Measurements from ENCODE around the gene TMEM273. TPM values are rescaled to one million over a fixed set of nuclear protein-coding genes. Genes with fewer than 3 reads are reported as not detected.
A peak's percentile ranks its signal among the peaks of the same experiment; 100 is the strongest.

Gene TMEM273
- total RNA-seq, 4 donors from 2014 or later, result 18.6 to 37.9 (median 28.8) TPM

DNA sequence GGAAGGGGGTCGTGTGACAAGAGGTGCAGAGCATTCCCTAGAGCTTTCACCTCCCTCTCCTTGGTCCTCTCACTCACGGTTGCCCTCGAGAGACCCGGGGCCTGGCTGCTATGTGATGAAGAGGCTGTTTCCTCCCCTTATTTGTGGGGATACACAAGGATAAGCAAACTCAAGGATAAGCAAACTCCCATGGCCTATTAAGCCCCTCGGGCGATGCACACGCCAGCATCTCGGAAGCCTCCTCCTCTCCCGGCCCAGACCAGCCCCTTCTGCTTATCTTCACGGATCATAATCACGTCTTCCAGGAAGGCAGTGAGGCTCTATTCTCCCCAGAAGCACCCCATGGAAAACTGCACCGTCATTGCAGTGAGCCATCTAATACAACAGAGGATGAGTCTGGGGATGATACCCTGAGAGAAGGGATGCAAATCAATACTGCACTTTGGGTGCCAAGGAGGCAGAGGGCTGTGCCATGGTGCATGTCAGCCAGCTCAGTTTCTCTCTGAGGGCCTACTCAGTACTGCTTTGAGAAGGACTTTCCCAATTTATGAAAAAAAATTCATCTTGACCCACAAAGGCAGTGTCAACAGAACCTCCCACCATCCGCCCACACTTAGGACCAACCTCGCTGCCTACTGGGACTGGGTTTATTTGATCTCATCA lies 22.2 kb downstream of the TMEM273 start:
- no peak overlapping the region for H3K27ac ChIP-seq
- DNase-seq (ENCODE audit: low spot score in 2 of 2), result no peak
- H3K27me3 ChIP-seq, result no peaks in the 10 kb centered on the region
- no peaks in the 10 kb centered on the region for H3K9me3 ChIP-seq
- H3K4me1 ChIP-seq, result no peaks in the 10 kb centered on the region
- WGBS, 2 donors, result 80 to 84% methylated on average over 14 of the region's 14 CpGs
- TF ChIP-seq POLR2A (IDR thresholded peaks at IDR 0.05) (no peak), EP300 (IDR thresholded peaks at IDR 0.05) (no peak)
- TF ChIP-seq, protein P1, sequence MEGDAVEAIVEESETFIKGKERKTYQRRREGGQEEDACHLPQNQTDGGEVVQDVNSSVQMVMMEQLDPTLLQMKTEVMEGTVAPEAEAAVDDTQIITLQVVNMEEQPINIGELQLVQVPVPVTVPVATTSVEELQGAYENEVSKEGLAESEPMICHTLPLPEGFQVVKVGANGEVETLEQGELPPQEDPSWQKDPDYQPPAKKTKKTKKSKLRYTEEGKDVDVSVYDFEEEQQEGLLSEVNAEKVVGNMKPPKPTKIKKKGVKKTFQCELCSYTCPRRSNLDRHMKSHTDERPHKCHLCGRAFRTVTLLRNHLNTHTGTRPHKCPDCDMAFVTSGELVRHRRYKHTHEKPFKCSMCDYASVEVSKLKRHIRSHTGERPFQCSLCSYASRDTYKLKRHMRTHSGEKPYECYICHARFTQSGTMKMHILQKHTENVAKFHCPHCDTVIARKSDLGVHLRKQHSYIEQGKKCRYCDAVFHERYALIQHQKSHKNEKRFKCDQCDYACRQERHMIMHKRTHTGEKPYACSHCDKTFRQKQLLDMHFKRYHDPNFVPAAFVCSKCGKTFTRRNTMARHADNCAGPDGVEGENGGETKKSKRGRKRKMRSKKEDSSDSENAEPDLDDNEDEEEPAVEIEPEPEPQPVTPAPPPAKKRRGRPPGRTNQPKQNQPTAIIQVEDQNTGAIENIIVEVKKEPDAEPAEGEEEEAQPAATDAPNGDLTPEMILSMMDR (IDR thresholded peaks at IDR 0.05), result no peak
- H3K4me3 ChIP-seq, result no peak overlapping the region
- H3K36me3 ChIP-seq, result no peaks in the 10 kb centered on the region

DNA sequence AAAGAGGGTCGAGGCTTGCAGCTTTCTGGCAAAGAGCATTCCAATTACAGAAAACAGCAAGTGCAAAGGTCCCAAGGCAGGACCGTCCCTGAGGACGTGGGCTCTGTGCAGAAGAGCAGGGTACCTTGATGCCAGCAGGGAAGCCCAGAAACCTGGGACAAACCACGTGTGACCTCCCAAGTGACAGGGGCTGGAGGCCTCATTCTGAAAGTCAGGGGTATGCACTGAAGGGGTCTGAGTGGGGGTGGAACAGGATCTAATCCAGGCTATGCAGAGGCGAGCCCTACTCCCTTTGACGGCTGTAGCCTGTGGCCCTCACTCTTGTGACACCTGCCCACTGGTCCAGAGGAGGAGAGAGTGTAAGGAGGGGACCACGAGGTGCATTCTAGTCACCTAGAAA lies 22.9 kb downstream of the TMEM273 start:
- no peaks in the 10 kb centered on the region for H3K36me3 ChIP-seq
- 82 to 90% methylated on average over 7 of the region's 7 CpGs for WGBS, 2 donors
- no peaks in the 10 kb centered on the region for H3K9me3 ChIP-seq
- no peak for TF ChIP-seq EP300 (IDR thresholded peaks at IDR 0.05)
- TF ChIP-seq, protein P1 (IDR thresholded peaks at IDR 0.05), result no peak
- no peak for TF ChIP-seq POLR2A (IDR thresholded peaks at IDR 0.05)
- H3K4me3 ChIP-seq, result no peak overlapping the region
- H3K27me3 ChIP-seq, result no peaks in the 10 kb centered on the region
- DNase-seq (ENCODE audit: low spot score in 2 of 2), result no peak
- no peaks in the 10 kb centered on the region for H3K4me1 ChIP-seq
- no peak overlapping the region for H3K27ac ChIP-seq

DNA sequence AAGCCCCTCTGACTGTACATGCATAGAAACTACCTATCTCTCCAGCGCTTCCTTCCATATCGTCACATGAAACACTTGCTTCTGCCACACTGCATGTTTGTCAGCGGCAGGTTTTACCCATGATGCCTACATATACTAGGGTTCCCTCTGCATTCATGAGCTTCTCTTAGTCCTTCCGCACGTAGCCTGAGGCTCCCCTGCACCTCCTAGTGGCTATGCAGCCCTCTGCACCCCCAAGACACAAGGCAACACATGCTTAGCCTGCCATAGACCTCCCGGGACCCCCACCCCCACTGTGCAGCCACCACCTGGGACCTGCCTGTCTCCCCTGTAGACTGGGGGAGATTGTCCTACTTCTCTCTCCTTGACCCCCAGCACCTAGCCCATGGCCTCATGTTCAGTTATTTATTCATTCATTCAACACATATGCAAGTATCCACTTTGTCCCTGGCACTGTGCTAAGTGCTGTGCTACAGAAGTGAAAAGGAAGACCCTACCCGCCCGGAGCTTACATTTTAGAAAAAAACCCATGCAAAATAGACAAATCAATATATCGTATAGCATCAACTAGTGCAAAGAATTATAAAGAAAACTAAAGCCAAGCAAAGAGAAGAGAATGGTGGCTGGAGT lies 23.5 kb downstream of the TMEM273 start:
- Histone ChIP-seq H3K36me3 (no peaks in the 10 kb centered on the region), H3K4me3 (no peak overlapping the region), H3K27me3 (no peaks in the 10 kb centered on the region), H3K9me3 (no peaks in the 10 kb centered on the region), H3K4me1 (no peaks in the 10 kb centered on the region), H3K27ac (no peak overlapping the region)
- no peak for DNase-seq (ENCODE audit: low spot score in 2 of 2)
- TF ChIP-seq POLR2A (IDR thresholded peaks at IDR 0.05), result no peak
- TF ChIP-seq, protein P1 (IDR thresholded peaks at IDR 0.05), result peak; percentile 21 to 47 (median 38)
- WGBS, 2 donors, result 63 to 69% methylated on average over 9 of the region's 9 CpGs

DNA sequence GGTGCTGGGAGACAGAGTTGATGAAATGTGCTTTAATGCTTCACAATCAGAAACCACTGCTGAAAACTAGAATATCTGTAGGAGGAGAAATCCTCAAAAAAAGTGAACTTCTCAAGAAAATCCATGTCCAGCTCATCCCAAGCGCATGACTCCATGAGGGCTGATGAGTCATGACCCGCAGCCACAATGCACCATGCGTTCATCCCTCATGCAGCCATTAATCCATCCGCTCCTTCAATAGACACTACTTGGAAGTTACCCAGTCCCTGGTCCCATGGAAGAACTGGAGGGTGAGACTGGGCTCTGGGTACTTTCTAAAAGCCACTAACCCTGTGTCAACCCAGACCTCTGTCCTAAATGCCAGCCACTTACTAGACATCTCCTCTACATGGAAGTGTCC lies 24.4 kb downstream of the TMEM273 start:
- H3K27me3 ChIP-seq, result no peaks in the 10 kb centered on the region
- H3K4me3 ChIP-seq, result no peak overlapping the region
- H3K27ac ChIP-seq, result no peak overlapping the region
- TF ChIP-seq POLR2A (IDR thresholded peaks at IDR 0.05) (no peak), EP300 (IDR thresholded peaks at IDR 0.05) (no peak)
- TF ChIP-seq, protein P1 (IDR thresholded peaks at IDR 0.05), result no peak
- no peaks in the 10 kb centered on the region for H3K9me3 ChIP-seq
- no peaks in the 10 kb centered on the region for H3K36me3 ChIP-seq
- H3K4me1 ChIP-seq, result no peaks in the 10 kb centered on the region
- WGBS, 2 donors, result 80 to 89% methylated on average over 4 of the region's 4 CpGs
- no peak for DNase-seq (ENCODE audit: low spot score in 2 of 2)

DNA sequence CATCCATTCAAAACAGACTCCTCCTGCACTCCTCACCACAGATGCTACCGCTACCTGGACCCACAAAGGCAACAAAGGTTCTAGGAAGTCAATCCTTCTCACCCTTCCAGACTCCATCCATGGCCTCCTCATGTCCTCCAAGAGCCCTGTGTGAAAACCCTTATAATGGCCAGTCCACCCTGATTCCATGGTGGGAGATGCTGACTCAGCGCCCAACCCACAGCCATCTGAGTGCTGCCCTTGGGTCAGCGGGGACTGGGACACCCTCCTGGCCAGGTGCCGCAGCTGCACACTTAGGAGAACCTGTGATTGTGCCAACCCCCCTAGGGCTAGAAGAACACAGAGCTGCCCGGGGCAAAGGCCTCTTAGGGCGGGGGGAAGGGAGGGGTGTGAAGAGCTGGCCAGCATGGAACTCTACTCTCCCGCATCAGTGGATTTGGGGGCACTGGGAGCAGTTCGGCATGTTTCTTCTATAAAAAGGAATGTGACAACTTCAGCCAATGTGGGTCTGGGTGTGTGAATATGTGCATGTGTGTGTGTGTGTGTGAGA lies 25.4 kb downstream of the TMEM273 start:
- no peak for TF ChIP-seq EP300 (IDR thresholded peaks at IDR 0.05)
- TF ChIP-seq, protein P1 (IDR thresholded peaks at IDR 0.05), result no peak
- TF ChIP-seq POLR2A (IDR thresholded peaks at IDR 0.05), result no peak
- WGBS, 2 donors, result 87 to 88% methylated on average over 8 of the region's 8 CpGs
- DNase-seq (ENCODE audit: low spot score in 2 of 2), result no peak
- Histone ChIP-seq H3K27ac (no peak overlapping the region), H3K27me3 (no peaks in the 10 kb centered on the region), H3K4me1 (no peaks in the 10 kb centered on the region), H3K9me3 (no peaks in the 10 kb centered on the region), H3K36me3 (no peaks in the 10 kb centered on the region), H3K4me3 (no peak overlapping the region)

Data from tibial nerve (tissue), 4 donors.